Adrenal gland (tissue), 5 donors: ENCODE measurements around the gene SORCS3.

Experiments
- POLR2A ChIP-seq, 2 donors: fragments of 450-650 bp; IDR thresholded peaks; one replicate each; pipeline ENCODE4 v1.6.1; 2017; ENCODE audit warnings: antibody characterized with exemption in 2 of 2, mild to moderate bottlenecking in 2 of 2, moderate library complexity in 1 of 2
- TF ChIP-seq, protein P1 (sequence below), 6 experiments: fragments of 450-650 bp in 4 of 6; fragments of 200-600 bp in 2 of 6; sonication (generic) in 1 of 6; IDR thresholded peaks; 1 replicate in 5 of 6; 2 replicates in 1 of 6; pipeline versions ENCODE4 v1.5.1 to v1.8.0; 2016 to 2021; ENCODE audit warnings: antibody characterized with exemption in 6 of 6, mild to moderate bottlenecking in 2 of 6, moderate library complexity in 1 of 6
- donor health status: DM: no; HTN: no; CAD: no.

DNA sequence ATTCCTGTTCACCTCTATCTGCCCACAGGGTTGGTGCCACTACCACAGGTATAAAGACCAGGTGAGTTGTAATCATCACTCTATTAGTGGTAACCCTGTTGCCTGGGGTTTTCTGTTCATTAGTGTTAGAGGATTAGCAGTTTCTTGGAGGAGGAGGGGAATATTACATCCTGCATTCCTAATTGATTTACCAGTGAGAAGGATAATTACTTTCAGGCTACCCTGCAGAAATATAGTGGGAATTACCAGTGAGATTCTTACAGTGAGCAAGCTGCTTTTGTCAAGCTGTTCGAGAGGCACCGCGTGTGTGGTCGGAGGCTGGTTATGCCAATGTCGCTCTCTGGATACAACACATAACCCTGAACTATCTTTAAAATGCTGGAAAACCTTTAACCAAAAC lies 280.7 kb downstream of the SORCS3 start:
- TF ChIP-seq, protein P1, sequence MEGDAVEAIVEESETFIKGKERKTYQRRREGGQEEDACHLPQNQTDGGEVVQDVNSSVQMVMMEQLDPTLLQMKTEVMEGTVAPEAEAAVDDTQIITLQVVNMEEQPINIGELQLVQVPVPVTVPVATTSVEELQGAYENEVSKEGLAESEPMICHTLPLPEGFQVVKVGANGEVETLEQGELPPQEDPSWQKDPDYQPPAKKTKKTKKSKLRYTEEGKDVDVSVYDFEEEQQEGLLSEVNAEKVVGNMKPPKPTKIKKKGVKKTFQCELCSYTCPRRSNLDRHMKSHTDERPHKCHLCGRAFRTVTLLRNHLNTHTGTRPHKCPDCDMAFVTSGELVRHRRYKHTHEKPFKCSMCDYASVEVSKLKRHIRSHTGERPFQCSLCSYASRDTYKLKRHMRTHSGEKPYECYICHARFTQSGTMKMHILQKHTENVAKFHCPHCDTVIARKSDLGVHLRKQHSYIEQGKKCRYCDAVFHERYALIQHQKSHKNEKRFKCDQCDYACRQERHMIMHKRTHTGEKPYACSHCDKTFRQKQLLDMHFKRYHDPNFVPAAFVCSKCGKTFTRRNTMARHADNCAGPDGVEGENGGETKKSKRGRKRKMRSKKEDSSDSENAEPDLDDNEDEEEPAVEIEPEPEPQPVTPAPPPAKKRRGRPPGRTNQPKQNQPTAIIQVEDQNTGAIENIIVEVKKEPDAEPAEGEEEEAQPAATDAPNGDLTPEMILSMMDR (IDR thresholded peaks at IDR 0.05), result no peak
- no peak for TF ChIP-seq POLR2A (IDR thresholded peaks at IDR 0.05)
